CD14-positive monocyte (primary cell): Measurements from ENCODE around the gene ELMO3. TPM values are rescaled to one million over a fixed set of nuclear protein-coding genes. Genes with fewer than 3 reads are reported as not detected.

Source experiments
- DNase-seq, 3 donors: peaks; one replicate each; pipeline ENCODE4 v3.0.0-alpha.2; 2011 to 2022
- H2AFZ ChIP-seq: 2 replicates; pipeline ENCODE4 v1.6.0; 2012; ENCODE audit warnings: mild to moderate bottlenecking, low read depth, low read length, inconsistent platforms; ENCODE audit not compliant: insufficient read depth, poor library complexity, severe bottlenecking
- H3K27ac ChIP-seq, 2 donors: 1 replicate in 1 of 2; 2 replicates in 1 of 2; pipeline ENCODE4 v1.5.1; 2012 to 2013; ENCODE audit warnings: low read length in 2 of 2, control low read depth in 1 of 2, inconsistent platforms in 1 of 2, low read depth in 1 of 2, mild to moderate bottlenecking in 1 of 2
- H3K27me3 ChIP-seq, 2 donors: one replicate each; pipeline versions ENCODE4 v1.6.0 to v1.6.1; 2011 to 2013; ENCODE audit warnings: low read length in 2 of 2; ENCODE audit not compliant: control insufficient read depth in 2 of 2, insufficient read depth in 2 of 2
- H3K36me3 ChIP-seq, 2 donors: replicated peaks in 1 of 2; 1 replicate in 1 of 2; 2 replicates in 1 of 2; pipeline versions ENCODE4 v1.5.1 to v1.6.1; 2012 to 2013; ENCODE audit warnings: low read length in 2 of 2, control low read depth in 1 of 2, inconsistent platforms in 1 of 2, mild to moderate bottlenecking in 1 of 2; ENCODE audit not compliant: insufficient read depth in 2 of 2, control insufficient read depth in 1 of 2
- H3K4me1 ChIP-seq, 2 donors: 1 replicate in 1 of 2; 2 replicates in 1 of 2; pipeline versions ENCODE4 v1.5.1 to v1.6.1; 2012 to 2013; ENCODE audit warnings: low read length in 2 of 2, control low read depth in 1 of 2, inconsistent platforms in 1 of 2, mild to moderate bottlenecking in 1 of 2, moderate library complexity in 1 of 2; ENCODE audit not compliant: insufficient read depth in 2 of 2, control insufficient read depth in 1 of 2
- H3K4me2 ChIP-seq: replicated peaks from 2 replicates; pipeline ENCODE3; 2012; ENCODE audit warnings: low read length, moderate library complexity, mild to moderate bottlenecking; ENCODE audit not compliant: poor library complexity, severe bottlenecking; ENCODE audit errors: extremely low read depth
- H3K4me3 ChIP-seq, 3 experiments: fragments of 200-600 bp in 1 of 3; sonication (generic) in 1 of 3; replicated peaks in 1 of 3; 1 replicate in 2 of 3; 2 replicates in 1 of 3; pipeline ENCODE4 v1.5.1; 2011 to 2013; ENCODE audit warnings: low read length in 3 of 3, mild to moderate bottlenecking in 3 of 3, control low read depth in 2 of 3, low read depth in 2 of 3, inconsistent platforms in 1 of 3, moderate library complexity in 1 of 3
- H3K79me2 ChIP-seq: 2 replicates; pipeline ENCODE4 v1.6.0; 2012; ENCODE audit warnings: mild to moderate bottlenecking, control low read depth, inconsistent platforms, low read length, moderate library complexity; ENCODE audit not compliant: insufficient read depth
- H3K9ac ChIP-seq: 2 replicates; pipeline ENCODE4 v1.6.0; 2017; ENCODE audit warnings: low read length, mild to moderate bottlenecking; ENCODE audit not compliant: insufficient read depth, poor library complexity, severe bottlenecking
- H3K9me3 ChIP-seq, 2 donors: replicated peaks in 1 of 2; 1 replicate in 1 of 2; 2 replicates in 1 of 2; pipeline versions ENCODE4 v1.5.1 to v1.6.1; 2012 to 2013; ENCODE audit warnings: low read length in 2 of 2, control low read depth in 1 of 2; ENCODE audit not compliant: control insufficient read depth in 1 of 2, insufficient read depth in 1 of 2
- H4K20me1 ChIP-seq: 2 replicates; pipeline ENCODE4 v1.6.0; 2012; ENCODE audit warnings: mild to moderate bottlenecking, low read length, control low read depth, moderate library complexity; ENCODE audit not compliant: insufficient read depth
- H3K27ac Mint-ChIP-seq, 7 donors: one replicate each; pipeline ENCODE4 v1.8.0; 2020; ENCODE audit warnings: mild to moderate bottlenecking in 7 of 7, mixed read lengths in 7 of 7, moderate library complexity in 6 of 7, inconsistent platforms in 2 of 7
- H3K27me3 Mint-ChIP-seq, 3 donors: one replicate each; pipeline ENCODE4 v1.8.0; 2021 to 2022; ENCODE audit warnings: low read depth in 3 of 3, mild to moderate bottlenecking in 3 of 3, mixed read lengths in 3 of 3, moderate library complexity in 3 of 3, inconsistent platforms in 1 of 3
- H3K36me3 Mint-ChIP-seq, 2 donors: one replicate each; pipeline ENCODE4 v1.8.0; 2020; ENCODE audit warnings: mixed read lengths in 2 of 2, inconsistent platforms in 1 of 2, mild to moderate bottlenecking in 1 of 2
- H3K4me1 Mint-ChIP-seq: one replicate; pipeline ENCODE4 v1.8.0; 2020; ENCODE audit warnings: mild to moderate bottlenecking, mixed read lengths
- H3K4me3 Mint-ChIP-seq, 2 donors: one replicate each; pipeline ENCODE4 v1.8.0; 2020; ENCODE audit warnings: mild to moderate bottlenecking in 2 of 2, mixed read lengths in 2 of 2, moderate library complexity in 1 of 2
- H3K9me3 Mint-ChIP-seq, 7 donors: one replicate each; pipeline ENCODE4 v1.8.0; 2020 to 2022; ENCODE audit warnings: mixed read lengths in 7 of 7, mild to moderate bottlenecking in 6 of 7, moderate library complexity in 6 of 7, inconsistent platforms in 2 of 7
- CTCF ChIP-seq: fragments of 200-600 bp; IDR thresholded peaks from one replicate; pipeline ENCODE4 v1.8.0; 2022; ENCODE audit warnings: antibody characterized with exemption, mild to moderate bottlenecking
- WGBS: methylation state at CpG from one replicate; pipeline ENCODE4 v1.1.5; 2013; ENCODE audit warnings: missing lambda C conversion rate; ENCODE audit not compliant: insufficient coverage; 5-methylcytosine and 5-hydroxymethylcytosine counted together
- intact Hi-C, 2 donors: fragments of 100-400 bp; cut with micrococcal nuclease; formaldehyde crosslinking; loops; one replicate each; pipeline versions ENCODE4 v1.15.0 to v1.15.1; 2023
- polyA plus RNA-seq, 3 donors: library from polyadenylated mRNA; depleted of rRNA in 1 of 3; unstranded in 2 of 3; stranded (reverse) in 1 of 3; fragments of 300-500 nt in 2 of 3; fragments of >200 nt in 1 of 3; fragmentation: Illumina TruSeq in 2 of 3; gene quantifications; 1 replicate in 2 of 3; 2 replicates in 1 of 3; pipeline ENCODE4 v1.2.3, GENCODE V29; 2012 to 2021

Gene ELMO3
- polyA plus RNA-seq, 3 donors: 0.15 to 7.0 TPM; not detected in 1

- Histone ChIP-seq H3K4me3 (peak overlapping the region; percentile 28 to 68 (median 53)), H3K9me3 (peaks cover 0 to 17% of the 10 kb centered on the region in 2 donors), H3K27ac (peak overlapping the region in 1 of 2 donors; percentile 72), H3K9ac (peak overlapping the region; percentile 1), H4K20me1 (peaks cover 19% of the 10 kb centered on the region), H3K79me2 (no peaks in the 10 kb centered on the region), H3K4me1 (peaks cover 64 to 66% of the 10 kb centered on the region in 2 donors), H2AFZ (peak overlapping the region; percentile 61), H3K27me3 (peaks cover 26 to 63% of the 10 kb centered on the region in 2 donors), H3K4me2 (peak overlapping the region; percentile 83), H3K36me3 (no peaks in the 10 kb centered on the region)
- Mint-ChIP-seq H3K36me3 (peaks cover 18% of the 10 kb centered on the region in 2 donors), H3K27ac (peak overlapping the region; percentile 43 to 87 (median 82)), H3K4me3 (peak overlapping the region; percentile 81 to 94), H3K27me3 (peaks cover 59 to 90% (median 74%) of the 10 kb centered on the region in 3 donors), H3K9me3 (peaks cover 0 to 14% (median 8%) of the 10 kb centered on the region in 7 donors), H3K4me1 (peaks cover 54% of the 10 kb centered on the region)
- 5% methylated on average over 18 of the region's 24 CpGs for WGBS
- peak; percentile 69 for TF ChIP-seq CTCF
- DNase-seq: no peak
- intact Hi-C loops: no loop called here
Observed at GRCh38 chr16:67169642-67170167, 29.2 kb upstream of the ELMO3 start.

- H2AFZ ChIP-seq: peak within 1 kb of the TSS; percentile 61
- TF ChIP-seq CTCF: no peak
- 4% methylated on average over 25 of the region's 50 CpGs for WGBS
- H3K9me3 ChIP-seq: peaks cover 0 to 10% of the 10 kb centered on the region in 2 donors
- H3K4me2 ChIP-seq: peak within 1 kb of the TSS; percentile 83
- intact Hi-C loops: no loop called here
- peak within 1 kb of the TSS; percentile 28 to 68 (median 53) for H3K4me3 ChIP-seq
- Mint-ChIP-seq H3K27ac (peak within 1 kb of the TSS; percentile 69 to 92 (median 82)), H3K36me3 (peaks cover 20 to 21% of the 10 kb centered on the region in 2 donors), H3K4me1 (peaks cover 54% of the 10 kb centered on the region), H3K9me3 (peaks cover 0 to 12% (median 6%) of the 10 kb centered on the region in 7 donors), H3K27me3 (peaks cover 58 to 90% (median 74%) of the 10 kb centered on the region in 3 donors), H3K4me3 (peak within 1 kb of the TSS; percentile 81 to 94)
- H3K79me2 ChIP-seq: no peaks in the 10 kb centered on the region
- DNase-seq: peak; percentile 50 to 74 (median 61)
- H3K36me3 ChIP-seq: no peaks in the 10 kb centered on the region
- peak within 1 kb of the TSS; percentile 55 for H3K9ac ChIP-seq
- peak within 1 kb of the TSS; percentile 72 to 76 for H3K27ac ChIP-seq
- peaks cover 26 to 63% of the 10 kb centered on the region in 2 donors for H3K27me3 ChIP-seq
- H3K4me1 ChIP-seq: peaks cover 63 to 66% of the 10 kb centered on the region in 2 donors
- H4K20me1 ChIP-seq: peaks cover 19% of the 10 kb centered on the region
Observed at GRCh38 chr16:67170168-67170948, 28.6 kb upstream of the ELMO3 start, which contains the start of gene NOL3. Gene NOL3 (plus strand): TSS chr16:67170538.
